ENCODE data around the gene MBD3L2B. TPM values are rescaled to one million over a fixed set of nuclear protein-coding genes. Genes with fewer than 3 reads are reported as not detected.
"Not testable (repeated sequence)": the region's sequence is repeated elsewhere in the genome, so short reads cannot be mapped to it uniquely, and the experiment has no call there.

The MBD3L2B gene
- total and polyA plus RNA-seq, 2 experiments from 2014 or later = not detected

- H3K36me3 ChIP-seq (ENCODE audit: low read depth); H3F3A ChIP-seq (ENCODE audit: insufficient read depth); H3K9me2 ChIP-seq (ENCODE audit: insufficient read depth); in situ Hi-C loops (cut with MboI); DNase-seq; H3K9ac ChIP-seq; H3K4me3 ChIP-seq; H3K9me3 ChIP-seq (ENCODE audit: low read depth); H4K20me1 ChIP-seq (ENCODE audit: insufficient read depth); H3K79me2 ChIP-seq (ENCODE audit: insufficient read depth); H3K27me3 ChIP-seq (replicated peaks; ENCODE audit: insufficient read depth); H3K4me2 ChIP-seq (ENCODE audit: unreplicated experiment); H3K27ac ChIP-seq; H3K4me1 ChIP-seq (ENCODE audit: insufficient read depth); H2AFZ ChIP-seq: not testable (repeated sequence)
- WGBS, 2 experiments (ENCODE audit: low coverage in 1 of 2, low lambda C conversion rate in 2 of 2, missing lambda C conversion rate in 2 of 2) = 79 to 84% methylated on average over 12 to 13 of the region's 14 CpGs
These were observed 34.4 kb upstream of the MBD3L2B start for GRCh38 chr19:7055679-7056078.

GRCh38 chr19:7054635-7055368 lies 33.6 kb upstream of the MBD3L2B start:
- H3K36me3 ChIP-seq (ENCODE audit: low read depth); H3K4me1 ChIP-seq (ENCODE audit: insufficient read depth); H3K27ac ChIP-seq; DNase-seq; in situ Hi-C loops (cut with MboI); H3K9me2 ChIP-seq (ENCODE audit: insufficient read depth); H3K4me3 ChIP-seq; H4K20me1 ChIP-seq (ENCODE audit: insufficient read depth); H3K9ac ChIP-seq; H3K9me3 ChIP-seq (ENCODE audit: low read depth); H3K4me2 ChIP-seq (ENCODE audit: unreplicated experiment); H2AFZ ChIP-seq; H3K27me3 ChIP-seq (replicated peaks; ENCODE audit: insufficient read depth); H3K79me2 ChIP-seq (ENCODE audit: insufficient read depth); H3F3A ChIP-seq (ENCODE audit: insufficient read depth): not testable (repeated sequence)
- 81 to 84% methylated on average over 12 to 14 of the region's 14 CpGs for WGBS, 2 experiments (ENCODE audit: low coverage in 1 of 2, low lambda C conversion rate in 2 of 2, missing lambda C conversion rate in 2 of 2)

- H3K9me3 ChIP-seq (ENCODE audit: low read depth); in situ Hi-C loops (cut with MboI): not testable (repeated sequence)
- WGBS, 2 experiments (ENCODE audit: low coverage in 1 of 2, low lambda C conversion rate in 2 of 2, missing lambda C conversion rate in 2 of 2) = 71% methylated on average over 7 of the region's 7 CpGs
These were observed 31.7 kb upstream of the MBD3L2B start for GRCh38 chr19:7052896-7053295.

GRCh38 chr19:7051421-7051820 lies 30.2 kb upstream of the MBD3L2B start:
- H3K4me3 ChIP-seq; H2AFZ ChIP-seq; in situ Hi-C loops (cut with MboI); H3K9me3 ChIP-seq (ENCODE audit: low read depth); H3F3A ChIP-seq (ENCODE audit: insufficient read depth); H3K79me2 ChIP-seq (ENCODE audit: insufficient read depth); H3K9ac ChIP-seq; H3K27me3 ChIP-seq (replicated peaks; ENCODE audit: insufficient read depth); H4K20me1 ChIP-seq (ENCODE audit: insufficient read depth); H3K27ac ChIP-seq; H3K9me2 ChIP-seq (ENCODE audit: insufficient read depth); H3K4me1 ChIP-seq (ENCODE audit: insufficient read depth); H3K36me3 ChIP-seq (ENCODE audit: low read depth); DNase-seq; H3K4me2 ChIP-seq (ENCODE audit: unreplicated experiment): not testable (repeated sequence)
- WGBS, 2 experiments (ENCODE audit: low coverage in 1 of 2, low lambda C conversion rate in 2 of 2, missing lambda C conversion rate in 2 of 2) = 76 to 81% methylated on average over 2 to 3 of the region's 5 CpGs

More at GRCh38 chr19:7052896-7053295, 31.7 kb upstream of the MBD3L2B start:
- not testable (repeated sequence) for H3K27ac ChIP-seq; H3K9me2 ChIP-seq (ENCODE audit: insufficient read depth); H3F3A ChIP-seq (ENCODE audit: insufficient read depth); H2AFZ ChIP-seq; H3K4me3 ChIP-seq; H3K4me2 ChIP-seq (ENCODE audit: unreplicated experiment); H3K36me3 ChIP-seq (ENCODE audit: low read depth); H3K4me1 ChIP-seq (ENCODE audit: insufficient read depth); DNase-seq; H4K20me1 ChIP-seq (ENCODE audit: insufficient read depth); H3K9ac ChIP-seq; H3K27me3 ChIP-seq (replicated peaks; ENCODE audit: insufficient read depth); H3K79me2 ChIP-seq (ENCODE audit: insufficient read depth)

- H3K27me3 ChIP-seq (replicated peaks; ENCODE audit: insufficient read depth); H3K9ac ChIP-seq; H3K27ac ChIP-seq; DNase-seq; in situ Hi-C loops (cut with MboI); H3K4me1 ChIP-seq (ENCODE audit: insufficient read depth); H3F3A ChIP-seq (ENCODE audit: insufficient read depth); H3K9me3 ChIP-seq (ENCODE audit: low read depth); H3K4me2 ChIP-seq (ENCODE audit: unreplicated experiment); H3K9me2 ChIP-seq (ENCODE audit: insufficient read depth); H3K36me3 ChIP-seq (ENCODE audit: low read depth); H3K4me3 ChIP-seq; H2AFZ ChIP-seq; H4K20me1 ChIP-seq (ENCODE audit: insufficient read depth); H3K79me2 ChIP-seq (ENCODE audit: insufficient read depth): not testable (repeated sequence)
- WGBS, 2 experiments (ENCODE audit: low coverage in 1 of 2, low lambda C conversion rate in 2 of 2, missing lambda C conversion rate in 2 of 2) = no CpG with 5 or more reads among the region's 7 CpGs
These were observed 27.8 kb upstream of the MBD3L2B start, which contains the start of gene MBD3L2 for GRCh38 chr19:7049021-7049420. Gene MBD3L2 (plus strand): TSS chr19:7049321. CDS start chr19:7049374, 53 bp downstream.

GRCh38 chr19:7041563-7041962 lies 20.3 kb upstream of the MBD3L2B start:
- H3K4me1 ChIP-seq (ENCODE audit: insufficient read depth); H3F3A ChIP-seq (ENCODE audit: insufficient read depth); H2AFZ ChIP-seq; H3K79me2 ChIP-seq (ENCODE audit: insufficient read depth); H3K9me2 ChIP-seq (ENCODE audit: insufficient read depth); H3K9me3 ChIP-seq (ENCODE audit: low read depth); H3K4me3 ChIP-seq; H3K27ac ChIP-seq; H3K4me2 ChIP-seq (ENCODE audit: unreplicated experiment); H3K36me3 ChIP-seq (ENCODE audit: low read depth); H4K20me1 ChIP-seq (ENCODE audit: insufficient read depth); H3K27me3 ChIP-seq (replicated peaks; ENCODE audit: insufficient read depth); H3K9ac ChIP-seq; DNase-seq; in situ Hi-C loops (cut with MboI): not testable (repeated sequence)
- WGBS, 2 experiments (ENCODE audit: low coverage in 1 of 2, low lambda C conversion rate in 2 of 2, missing lambda C conversion rate in 2 of 2) = no CpG with 5 or more reads among the region's 2 CpGs

GRCh38 chr19:7040079-7040478 lies 18.8 kb upstream of the MBD3L2B start, which contains the start of gene MBD3L4:
Gene MBD3L4 (minus strand): TSS chr19:7040179. CDS start chr19:7040144, 35 bp downstream.
- H4K20me1 ChIP-seq (ENCODE audit: insufficient read depth); H3K27ac ChIP-seq; H3K27me3 ChIP-seq (replicated peaks; ENCODE audit: insufficient read depth); DNase-seq; H2AFZ ChIP-seq; H3K9me3 ChIP-seq (ENCODE audit: low read depth); H3K9me2 ChIP-seq (ENCODE audit: insufficient read depth); H3K4me3 ChIP-seq; H3K4me2 ChIP-seq (ENCODE audit: unreplicated experiment); H3K9ac ChIP-seq; H3K4me1 ChIP-seq (ENCODE audit: insufficient read depth); H3F3A ChIP-seq (ENCODE audit: insufficient read depth); H3K36me3 ChIP-seq (ENCODE audit: low read depth); in situ Hi-C loops (cut with MboI); H3K79me2 ChIP-seq (ENCODE audit: insufficient read depth): not testable (repeated sequence)
- 56 to 86% methylated on average over 1 of the region's 9 CpGs for WGBS, 2 experiments (ENCODE audit: low coverage in 1 of 2, low lambda C conversion rate in 2 of 2, missing lambda C conversion rate in 2 of 2)
